Suprapubic skin (tissue), 4 donors: ENCODE data around the gene DNAH2. TPM values are rescaled to one million over a fixed set of nuclear protein-coding genes. Genes with fewer than 3 reads are reported as not detected.

Experiments used
- DNase-seq, 2 donors: peaks; one replicate each; pipeline ENCODE4 v3.0.0-alpha.2; 2019; ENCODE audit warnings: low spot score in 2 of 2
- H3K27ac ChIP-seq: fragments of 200-600 bp; sonication (generic); one replicate; pipeline ENCODE4 v1.5.1; 2019
- H3K27me3 ChIP-seq: fragments of 200-600 bp; sonication (generic); one replicate; pipeline ENCODE4 v1.5.1; 2019
- H3K36me3 ChIP-seq: fragments of 200-600 bp; sonication (generic); one replicate; pipeline ENCODE4 v1.5.1; 2019
- H3K4me1 ChIP-seq: fragments of 200-600 bp; sonication (generic); one replicate; pipeline ENCODE4 v1.5.1; 2019
- H3K4me3 ChIP-seq: fragments of 200-600 bp; sonication (generic); one replicate; pipeline ENCODE4 v1.5.1; 2019; ENCODE audit warnings: mild to moderate bottlenecking
- H3K9me3 ChIP-seq: fragments of 200-600 bp; sonication (generic); one replicate; pipeline ENCODE4 v1.5.1; 2019
- EP300 ChIP-seq: sonication (generic); formaldehyde crosslinking; IDR thresholded peaks from one replicate; pipeline ENCODE4 v1.6.1; 2017; ENCODE audit warnings: antibody characterized with exemption
- POLR2A ChIP-seq, 2 donors: fragments of 450-650 bp; IDR thresholded peaks; one replicate each; pipeline ENCODE4 v1.6.1; 2017; ENCODE audit warnings: antibody characterized with exemption in 2 of 2, mild to moderate bottlenecking in 2 of 2, moderate library complexity in 2 of 2
- POLR2AphosphoS5 ChIP-seq, 3 donors: sonication (generic); formaldehyde crosslinking; IDR thresholded peaks; one replicate each; pipeline ENCODE4 v1.6.1; 2017; ENCODE audit warnings: antibody characterized with exemption in 3 of 3
- WGBS: methylation state at CpG from one replicate; pipeline ENCODE4 v1.1.5; 2018; 5-methylcytosine and 5-hydroxymethylcytosine counted together
- total RNA-seq, 4 donors: library from RNA; depleted of rRNA; stranded (reverse); fragments of >200 nt; gene quantifications; one replicate each; pipeline ENCODE4 v1.1.0, GENCODE V29; 2016
- TF ChIP-seq, protein P1 (sequence below), 2 donors: fragments of 200-600 bp in 1 of 2; fragments of 450-650 bp in 1 of 2; sonication (generic) in 1 of 2; IDR thresholded peaks; one replicate each; pipeline ENCODE4 v1.5.1; 2016 to 2019; ENCODE audit warnings: antibody characterized with exemption in 2 of 2, mild to moderate bottlenecking in 1 of 2, moderate library complexity in 1 of 2

DNAH2 gene
- total RNA-seq, 4 donors from 2014 or later: 0.08 to 0.19 TPM; not detected in 2

DNA sequence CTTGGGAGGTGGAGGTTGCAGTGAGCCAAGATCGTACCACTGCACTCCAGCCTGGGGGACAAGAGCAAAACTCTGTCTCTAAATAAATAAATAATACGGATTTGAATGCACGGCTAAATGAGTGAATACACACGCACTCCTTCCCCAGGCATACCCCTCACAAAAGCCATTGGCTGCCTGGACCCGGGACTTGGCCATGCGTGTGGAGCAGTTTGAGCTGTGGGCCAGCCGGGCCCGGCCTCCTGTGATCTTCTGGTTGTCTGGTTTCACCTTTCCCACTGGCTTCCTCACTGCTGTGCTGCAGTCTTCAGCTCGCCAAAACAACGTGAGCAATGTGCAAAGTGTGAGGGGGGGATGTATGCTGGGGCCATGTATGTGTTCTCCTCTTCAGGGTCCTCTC lies 114.9 kb downstream of the DNAH2 start:
- WGBS: 93% methylated on average over 10 of the region's 10 CpGs
- TF ChIP-seq, protein P1, sequence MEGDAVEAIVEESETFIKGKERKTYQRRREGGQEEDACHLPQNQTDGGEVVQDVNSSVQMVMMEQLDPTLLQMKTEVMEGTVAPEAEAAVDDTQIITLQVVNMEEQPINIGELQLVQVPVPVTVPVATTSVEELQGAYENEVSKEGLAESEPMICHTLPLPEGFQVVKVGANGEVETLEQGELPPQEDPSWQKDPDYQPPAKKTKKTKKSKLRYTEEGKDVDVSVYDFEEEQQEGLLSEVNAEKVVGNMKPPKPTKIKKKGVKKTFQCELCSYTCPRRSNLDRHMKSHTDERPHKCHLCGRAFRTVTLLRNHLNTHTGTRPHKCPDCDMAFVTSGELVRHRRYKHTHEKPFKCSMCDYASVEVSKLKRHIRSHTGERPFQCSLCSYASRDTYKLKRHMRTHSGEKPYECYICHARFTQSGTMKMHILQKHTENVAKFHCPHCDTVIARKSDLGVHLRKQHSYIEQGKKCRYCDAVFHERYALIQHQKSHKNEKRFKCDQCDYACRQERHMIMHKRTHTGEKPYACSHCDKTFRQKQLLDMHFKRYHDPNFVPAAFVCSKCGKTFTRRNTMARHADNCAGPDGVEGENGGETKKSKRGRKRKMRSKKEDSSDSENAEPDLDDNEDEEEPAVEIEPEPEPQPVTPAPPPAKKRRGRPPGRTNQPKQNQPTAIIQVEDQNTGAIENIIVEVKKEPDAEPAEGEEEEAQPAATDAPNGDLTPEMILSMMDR (IDR thresholded peaks at IDR 0.05): no peak
- no peak for DNase-seq
- peaks cover 25% of the 10 kb centered on the region for H3K4me1 ChIP-seq
- peaks cover 3% of the 10 kb centered on the region for H3K27me3 ChIP-seq
- H3K4me3 ChIP-seq: no peak overlapping the region
- H3K36me3 ChIP-seq: no peaks in the 10 kb centered on the region
- H3K27ac ChIP-seq: no peak overlapping the region
- no peaks in the 10 kb centered on the region for H3K9me3 ChIP-seq

DNA sequence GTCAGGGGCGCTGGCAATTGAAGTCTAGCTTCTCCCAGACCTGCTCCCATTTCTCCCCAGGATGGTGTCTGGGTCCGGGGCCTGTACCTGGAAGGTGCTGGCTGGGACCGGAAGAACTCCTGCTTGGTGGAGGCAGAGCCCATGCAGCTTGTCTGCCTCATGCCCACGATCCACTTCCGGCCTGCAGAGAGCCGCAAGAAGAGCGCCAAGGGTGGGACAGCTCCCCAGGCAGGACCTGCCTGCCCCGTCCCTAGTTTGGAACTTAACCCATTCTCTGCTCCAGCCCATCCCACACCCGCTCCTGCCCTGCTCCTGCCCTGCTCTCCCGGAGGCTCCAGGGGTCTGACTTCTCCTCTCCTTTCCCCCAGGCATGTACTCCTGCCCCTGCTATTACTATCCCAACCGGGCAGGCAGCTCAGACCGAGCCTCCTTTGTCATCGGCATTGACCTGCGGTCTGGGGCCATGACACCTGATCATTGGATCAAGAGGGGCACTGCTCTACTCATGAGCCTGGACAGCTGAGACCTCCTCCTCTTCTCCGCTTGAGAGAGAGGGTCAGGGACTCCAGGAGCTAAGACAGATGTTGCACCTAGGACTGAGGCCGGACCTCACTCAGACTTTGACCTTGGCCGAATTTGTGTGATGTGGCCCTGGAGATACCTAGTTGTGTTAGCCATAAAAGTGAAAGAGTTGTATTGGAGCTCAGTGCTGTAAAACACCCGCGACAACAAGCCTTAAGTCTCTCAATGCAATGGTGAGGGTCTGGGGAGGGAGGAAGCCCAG lies 115.7 kb downstream of the DNAH2 start:
- TF ChIP-seq POLR2A (IDR thresholded peaks at IDR 0.05) (no peak), EP300 (no peak), POLR2AphosphoS5 (IDR thresholded peaks at IDR 0.05) (no peak)
- TF ChIP-seq, protein P1 (IDR thresholded peaks at IDR 0.05): no peak
- no peaks in the 10 kb centered on the region for H3K27me3 ChIP-seq
- peak overlapping the region; percentile 65 for H3K4me3 ChIP-seq
- 33% methylated on average over 19 of the region's 19 CpGs for WGBS
- no peaks in the 10 kb centered on the region for H3K9me3 ChIP-seq
- DNase-seq: peak in 1 of 2 donors; percentile 64
- H3K27ac ChIP-seq: peak overlapping the region; percentile 98
- peaks cover 32% of the 10 kb centered on the region for H3K4me1 ChIP-seq
- H3K36me3 ChIP-seq: no peaks in the 10 kb centered on the region

- peak within 1 kb of the TSS; percentile 98 for H3K27ac ChIP-seq
- DNase-seq: peak; percentile 97 to 98
- under 1% methylated on average over 36 of the region's 49 CpGs for WGBS
- H3K4me3 ChIP-seq: peak within 1 kb of the TSS; percentile 65
- H3K4me1 ChIP-seq: peaks cover 40% of the 10 kb centered on the region
- H3K9me3 ChIP-seq: no peaks in the 10 kb centered on the region
- no peaks in the 10 kb centered on the region for H3K36me3 ChIP-seq
- TF ChIP-seq POLR2AphosphoS5 (IDR thresholded peaks at IDR 0.05) (peak in 1 of 3 donors; percentile 1), EP300 (no peak)
- H3K27me3 ChIP-seq: no peaks in the 10 kb centered on the region
Measured at GRCh38 chr17:7833795-7834541, 116.4 kb downstream of the DNAH2 start, which contains the start of gene KDM6B. Gene KDM6B, plus strand, starts transcription at chr17:7834217. Its CDS starts 11,338 bp downstream, at chr17:7845555.

DNA sequence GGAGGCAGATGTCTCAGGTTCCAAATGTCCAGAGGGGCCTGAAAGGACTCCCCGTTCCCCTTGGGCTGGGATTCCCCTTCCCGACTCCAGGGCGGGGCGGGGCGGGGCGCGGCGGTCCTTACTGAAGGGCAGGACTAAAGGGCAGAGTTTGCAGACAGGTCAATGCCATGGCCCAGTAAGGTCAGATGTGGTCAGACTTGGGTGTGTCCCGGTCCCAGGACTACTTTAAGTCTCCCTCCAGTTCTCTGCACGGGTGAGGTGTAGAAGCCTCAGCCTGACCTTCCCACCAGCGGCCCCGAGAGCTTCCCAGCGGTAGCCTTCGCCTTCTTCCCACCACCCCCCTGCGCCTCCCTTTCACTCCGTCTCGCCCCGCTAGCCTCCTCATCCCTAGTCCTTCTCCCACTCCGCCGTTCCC lies 117.0 kb downstream of the DNAH2 start:
- no peaks in the 10 kb centered on the region for H3K27me3 ChIP-seq
- TF ChIP-seq, protein P1 (IDR thresholded peaks at IDR 0.05): no peak
- TF ChIP-seq EP300: no peak
- no peak for TF ChIP-seq POLR2A (IDR thresholded peaks at IDR 0.05)
- TF ChIP-seq POLR2AphosphoS5 (IDR thresholded peaks at IDR 0.05): no peak
- no peaks in the 10 kb centered on the region for H3K36me3 ChIP-seq
- H3K27ac ChIP-seq: peak overlapping the region; percentile 98
- H3K4me1 ChIP-seq: peaks cover 46% of the 10 kb centered on the region
- H3K4me3 ChIP-seq: peak overlapping the region; percentile 65
- WGBS: 0% methylated on average over 3 of the region's 20 CpGs
- no peaks in the 10 kb centered on the region for H3K9me3 ChIP-seq
- DNase-seq: peak in 1 of 2 donors; percentile 92

GRCh38 chr17:7834957-7835813 lies 117.6 kb downstream of the DNAH2 start:
- DNase-seq: peak; percentile 99
- no peaks in the 10 kb centered on the region for H3K9me3 ChIP-seq
- H3K4me3 ChIP-seq: peak overlapping the region; percentile 65
- H3K36me3 ChIP-seq: no peaks in the 10 kb centered on the region
- TF ChIP-seq EP300 (no peak), POLR2AphosphoS5 (IDR thresholded peaks at IDR 0.05) (peak; percentile 27 to 79 (median 74)), POLR2A (IDR thresholded peaks at IDR 0.05) (peak in 1 of 2 donors; percentile 79)
- TF ChIP-seq, protein P1 (IDR thresholded peaks at IDR 0.05): peak; percentile 31 to 83
- peak overlapping the region; percentile 98 for H3K27ac ChIP-seq
- WGBS: 5% methylated on average over 10 of the region's 69 CpGs
- H3K4me1 ChIP-seq: peaks cover 52% of the 10 kb centered on the region
- H3K27me3 ChIP-seq: no peaks in the 10 kb centered on the region
